Activated CD4-positive, alpha-beta memory T cell treated with anti-CD3 and anti-CD28 coated beads for 36 hours (primary cell): Measurements from ENCODE around the gene ADAMTS7. TPM values are rescaled to one million over a fixed set of nuclear protein-coding genes. Genes with fewer than 3 reads are reported as not detected.

Experiments
- total RNA-seq, 2 experiments: library from RNA; stranded (reverse); gene quantifications; one replicate each; pipeline ENCODE4 v1.2.3, GENCODE V29; 2021

The ADAMTS7 gene
- total RNA-seq, 2 experiments from 2014 or later: 0.10 TPM

Other genes starting within 250 kb of the ADAMTS7 start
- gene CHRNA5, start 245.9 kb downstream of the ADAMTS7 start, total RNA-seq: 1 to 10 TPM; 4.0 to 4.5 TPM
- gene CHRNA3, start 190.5 kb downstream of the ADAMTS7 start, total RNA-seq: not detected
- not detected for gene CHRNB4, start 170.3 kb downstream of the ADAMTS7 start, total RNA-seq
- 100 to 1,000 TPM; 262 TPM for gene MORF4L1, start 61.4 kb upstream of the ADAMTS7 start, total RNA-seq
- gene CTSH, start 133.6 kb upstream of the ADAMTS7 start, total RNA-seq: 100 to 1,000 TPM; 127 to 132 TPM